Upper lobe of left lung (tissue), 4 donors: Measurements from ENCODE around the gene SHD.

Source experiments
- CTCF ChIP-seq, 6 experiments: fragments of 450-650 bp in 4 of 6; fragments of 200-600 bp in 2 of 6; sonication (generic) in 2 of 6; IDR thresholded peaks; one replicate each; pipeline ENCODE4 v1.5.1; 2016 to 2019; ENCODE audit warnings: antibody characterized with exemption in 6 of 6
- POLR2A ChIP-seq, 4 donors: fragments of 450-650 bp; IDR thresholded peaks; one replicate each; pipeline ENCODE4 v1.5.1; 2016 to 2017; ENCODE audit warnings: antibody characterized with exemption in 4 of 4, mild to moderate bottlenecking in 2 of 4

GRCh38 chr19:4284974-4285373 lies 5.9 kb downstream of the SHD start:
- TF ChIP-seq CTCF (IDR thresholded peaks at IDR 0.05) = no peak
- TF ChIP-seq POLR2A (IDR thresholded peaks at IDR 0.05) = no peak
